HG02623 (cell line): ENCODE results near the gene GRK6.

ENCODE experiments used
- ATAC-seq: cut with Tn5 transposase; IDR thresholded peaks from one replicate; pipeline ENCODE4 v1.9.1; 2021; ENCODE audit warnings: moderate library complexity; ENCODE audit not compliant: unreplicated experiment

GRK6 gene

DNA sequence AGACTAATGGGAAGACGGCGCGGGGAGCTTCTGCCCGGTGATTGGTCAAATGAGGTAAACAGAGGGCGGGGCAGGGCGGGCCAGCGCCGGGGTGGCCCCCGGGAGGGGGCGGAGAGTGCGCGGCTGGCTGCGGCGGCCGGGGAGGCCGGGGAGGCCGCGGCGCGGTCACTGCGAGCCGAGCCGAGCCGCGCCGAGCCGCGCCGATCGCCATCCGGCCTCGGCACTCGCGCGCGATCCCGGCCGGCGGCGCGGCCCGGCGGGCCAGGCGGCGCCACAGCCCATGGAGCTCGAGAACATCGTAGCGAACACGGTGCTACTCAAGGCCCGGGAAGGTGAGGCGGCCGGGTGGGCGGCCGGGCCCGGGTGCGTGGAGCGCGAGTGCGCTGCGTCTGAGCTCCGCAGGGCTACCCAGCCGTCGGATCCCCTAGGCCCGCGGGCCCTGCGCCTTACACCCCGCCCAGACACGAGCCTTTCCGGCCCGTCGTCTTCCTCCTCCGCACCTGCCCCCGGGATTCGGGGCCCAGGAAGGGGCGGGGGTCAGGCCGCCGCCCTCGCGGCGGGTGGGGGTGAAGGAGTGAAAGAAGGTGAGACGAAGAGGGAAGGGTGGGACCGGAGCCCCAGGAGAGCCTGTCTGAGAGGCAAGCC, at the start of gene GRK6:
TSS of gene GRK6 (plus strand) at position 111 of the 645 bp plus-strand sequence. CDS start at position 281, 170 bp downstream.
- peak; percentile 4 for ATAC-seq

DNA sequence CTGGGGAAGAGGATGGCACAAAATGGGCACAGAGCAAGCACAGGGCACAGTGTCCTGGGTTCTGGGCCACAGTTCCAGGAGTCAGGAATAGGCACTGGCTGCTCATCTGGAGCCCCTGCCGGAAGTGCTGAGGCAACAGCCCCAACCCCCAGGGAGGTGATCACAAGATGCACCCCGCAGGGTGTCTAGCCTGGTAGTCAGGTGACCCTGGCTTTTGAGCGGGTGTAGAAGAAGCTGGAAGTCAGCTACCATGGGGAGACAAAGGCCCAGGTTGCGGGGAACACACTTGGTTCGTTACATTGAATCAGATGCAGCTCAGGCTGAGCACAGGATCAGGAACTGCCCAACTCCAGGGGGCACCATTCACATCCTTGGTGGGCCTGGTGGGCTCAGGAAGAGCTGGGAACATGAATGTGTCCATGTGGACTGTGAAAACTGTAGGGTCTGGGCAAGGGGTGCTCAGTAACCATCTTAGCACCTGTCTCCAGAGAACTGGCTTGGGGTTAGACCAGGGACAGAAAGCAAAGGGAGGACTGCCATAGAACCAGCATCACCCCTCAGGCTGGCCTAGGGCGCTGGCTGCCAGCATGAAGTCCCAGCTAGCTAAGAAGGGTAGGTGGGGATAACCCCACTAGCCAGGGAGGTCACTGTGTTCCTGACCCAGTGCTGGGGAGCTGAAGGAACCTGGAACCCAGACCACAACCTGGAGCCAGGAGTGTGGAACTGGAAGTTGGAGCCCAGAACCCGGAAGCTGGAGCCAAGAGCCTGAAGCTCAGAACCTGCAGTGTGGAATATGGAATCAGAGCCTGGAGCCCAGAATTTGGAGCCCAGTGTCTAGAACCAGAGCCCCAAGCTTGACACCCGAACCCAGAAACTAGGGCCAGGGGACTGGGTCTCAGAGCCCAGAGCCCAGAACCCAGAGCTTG, 48.4 kb upstream of the GRK6 start:
- ATAC-seq = no peak

DNA sequence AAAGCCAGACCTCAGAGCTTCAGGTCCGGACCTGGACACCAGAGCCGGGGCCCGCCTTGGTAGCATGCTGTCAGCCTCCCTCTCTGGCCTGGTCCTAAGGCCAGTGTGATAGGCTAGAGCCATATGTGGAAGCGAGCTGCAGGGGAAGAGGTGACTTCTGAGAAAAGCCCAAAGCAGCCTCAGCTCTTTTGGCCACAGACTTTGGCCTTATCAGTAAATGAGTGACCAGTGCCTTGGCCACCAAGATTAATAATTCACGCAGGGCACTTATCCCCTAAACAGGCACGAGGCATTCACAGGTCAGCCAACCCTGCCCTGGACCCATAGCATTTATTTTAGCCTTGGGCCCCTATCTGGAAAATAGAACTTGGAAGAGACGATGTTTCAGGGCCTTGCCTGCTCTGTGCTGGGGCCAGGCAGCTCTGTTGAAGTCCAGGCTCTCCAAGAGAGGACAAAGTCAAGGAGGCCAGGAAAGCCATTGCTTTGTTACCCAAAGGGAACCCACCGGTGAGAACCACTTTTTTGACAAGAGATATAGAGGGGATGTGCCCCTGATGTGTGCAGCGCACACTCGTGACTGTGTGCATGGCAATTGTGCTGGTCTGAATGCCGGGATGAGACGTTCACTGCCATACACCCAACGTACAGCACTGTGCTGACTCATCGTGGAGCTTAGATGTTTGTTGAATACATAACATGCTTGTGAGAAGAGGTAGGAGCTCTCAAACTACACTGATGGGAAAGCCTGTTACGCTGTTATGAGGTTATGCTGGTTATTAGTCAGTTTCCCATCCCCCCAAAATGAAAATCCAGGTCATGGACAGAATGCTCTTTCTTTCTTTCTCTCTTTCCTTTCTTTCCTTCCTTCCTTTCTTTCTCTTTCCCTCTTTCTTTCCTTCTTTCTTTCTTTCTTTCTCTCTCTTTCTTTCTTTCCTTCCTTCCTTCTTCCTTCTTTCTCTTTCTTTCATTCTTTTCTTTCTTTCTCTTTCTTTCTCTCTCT, 47.3 kb upstream of the GRK6 start:
- no peak for ATAC-seq

DNA sequence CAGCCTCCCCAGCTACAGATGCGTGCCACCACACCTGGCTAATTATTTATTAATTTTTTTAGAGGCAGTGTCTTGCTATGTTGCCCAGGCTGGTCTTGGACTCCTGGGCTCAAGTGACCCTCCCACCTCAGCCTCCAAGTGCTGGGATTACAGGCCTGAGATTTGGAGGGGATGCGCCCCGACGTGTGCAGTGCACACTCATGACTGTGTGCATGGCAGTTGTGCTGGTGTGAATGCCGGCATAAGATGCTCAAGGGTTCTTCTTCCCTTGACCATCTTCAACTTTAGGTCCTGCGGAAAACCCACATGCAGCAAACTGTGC, 45.7 kb upstream of the GRK6 start:
- ATAC-seq = no peak

DNA sequence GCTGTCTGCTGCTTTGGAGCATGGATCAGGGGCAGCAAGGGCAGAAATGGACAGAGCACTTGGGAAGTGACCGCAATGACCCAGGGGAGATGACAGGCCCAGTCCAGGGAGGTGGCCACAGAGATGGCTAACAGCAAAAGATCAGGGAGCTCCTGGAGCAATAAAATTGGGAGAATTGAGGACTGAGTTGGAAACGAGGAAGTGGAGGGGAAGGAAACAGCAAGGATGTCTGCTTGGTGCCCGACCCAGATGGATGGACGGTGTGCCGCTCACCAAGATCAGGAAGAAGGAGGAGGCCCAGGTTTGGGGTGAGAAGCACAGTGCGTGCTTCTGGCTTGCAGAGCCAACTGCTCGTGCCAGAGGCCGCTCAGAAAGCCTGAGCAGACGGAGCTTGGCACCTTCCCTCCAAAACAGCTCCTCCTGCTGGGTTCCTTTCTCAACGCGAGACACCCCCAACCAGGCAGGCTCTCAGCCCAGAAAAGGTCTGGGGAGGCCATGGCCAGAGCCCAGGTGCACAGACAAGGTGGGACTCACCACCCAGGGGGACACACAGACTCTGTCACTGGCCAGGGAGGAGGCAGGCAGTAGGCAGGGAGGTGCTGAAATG, 44.0 kb upstream of the GRK6 start:
- no peak for ATAC-seq

DNA sequence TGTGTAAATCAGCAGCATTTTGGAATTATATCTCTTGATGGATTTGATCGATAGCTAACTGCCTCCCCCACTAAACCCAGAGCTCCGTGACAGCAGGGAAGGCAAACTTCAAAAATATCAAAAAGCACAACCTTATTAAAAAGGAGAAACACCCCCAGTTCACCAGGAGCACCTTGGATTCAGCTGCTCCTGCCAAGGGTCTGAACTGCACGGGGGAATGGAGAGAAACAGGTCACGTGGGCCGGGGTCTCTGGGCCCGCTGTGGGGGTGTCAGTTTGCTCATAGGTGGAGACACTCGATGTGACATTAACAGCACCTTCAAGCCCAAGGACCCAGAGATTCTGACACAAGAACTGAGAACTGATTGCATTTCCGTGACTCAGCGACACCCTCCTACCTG, 43.3 kb upstream of the GRK6 start:
- ATAC-seq = no peak

DNA sequence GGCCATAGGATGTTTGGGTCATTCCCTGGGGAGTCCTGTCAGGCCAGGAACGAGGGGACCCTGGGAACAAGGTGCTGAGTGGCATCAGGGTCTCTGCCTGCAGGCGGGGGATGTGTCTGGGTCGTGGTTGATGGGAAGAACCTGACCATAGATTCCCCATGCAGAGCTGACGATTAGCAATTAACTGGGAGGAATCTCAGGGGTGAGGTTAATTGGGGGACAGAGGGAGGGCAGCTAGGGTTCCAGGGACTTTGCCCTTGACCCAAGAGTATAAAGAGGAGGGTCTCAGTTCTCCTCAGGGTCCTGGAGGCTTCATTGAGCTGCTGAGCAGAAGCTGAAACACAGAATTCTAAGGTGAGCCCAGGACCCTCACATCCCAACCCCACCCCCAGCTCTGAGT, 42.3 kb upstream of the GRK6 start, which contains the start of gene SLC34A1:
TSS of gene SLC34A1 (plus strand) at position 301 of the 400 bp plus-strand sequence. CDS start 1,308 bp downstream, outside the sequence.
- ATAC-seq = no peak

DNA sequence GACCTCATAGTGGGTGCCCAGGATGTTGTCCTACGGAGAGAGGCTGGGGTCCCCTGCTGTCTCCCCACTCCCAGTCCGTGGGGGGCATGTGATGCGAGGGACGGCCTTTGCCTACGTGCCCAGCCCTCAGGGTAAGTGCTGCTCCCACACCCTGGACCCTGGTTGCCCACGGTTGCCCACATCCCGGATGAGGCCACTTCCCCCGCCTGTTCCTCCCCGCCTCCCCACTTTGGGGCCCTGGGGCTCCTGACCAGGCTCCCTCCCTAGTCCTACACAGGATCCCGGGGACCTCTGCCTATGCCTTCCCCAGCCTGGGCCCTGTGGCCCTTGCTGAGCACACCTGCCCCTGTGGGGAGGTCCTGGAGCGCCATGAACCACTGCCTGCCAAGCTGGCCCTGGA, 40.8 kb upstream of the GRK6 start:
- no peak for ATAC-seq

DNA sequence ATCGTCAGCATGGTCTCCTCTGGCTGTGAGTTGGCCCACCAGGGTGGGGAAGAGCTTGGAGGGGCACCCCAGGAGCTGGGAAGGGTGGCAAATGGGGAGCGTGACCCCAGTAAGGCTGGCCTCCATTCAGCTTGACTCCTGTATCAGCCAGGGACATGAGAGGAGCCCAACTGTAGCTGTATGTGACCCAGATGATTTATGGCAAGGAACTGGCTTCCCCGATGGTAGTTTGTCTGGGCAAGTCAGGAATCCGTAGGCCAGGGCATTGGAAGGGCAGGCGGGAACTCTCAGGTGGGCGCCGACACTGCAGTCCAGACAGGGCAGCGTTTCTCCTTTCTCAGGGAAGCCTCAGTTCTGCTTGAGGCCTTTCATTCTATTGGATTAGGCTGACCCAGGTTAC, 39.9 kb upstream of the GRK6 start:
- ATAC-seq = no peak

DNA sequence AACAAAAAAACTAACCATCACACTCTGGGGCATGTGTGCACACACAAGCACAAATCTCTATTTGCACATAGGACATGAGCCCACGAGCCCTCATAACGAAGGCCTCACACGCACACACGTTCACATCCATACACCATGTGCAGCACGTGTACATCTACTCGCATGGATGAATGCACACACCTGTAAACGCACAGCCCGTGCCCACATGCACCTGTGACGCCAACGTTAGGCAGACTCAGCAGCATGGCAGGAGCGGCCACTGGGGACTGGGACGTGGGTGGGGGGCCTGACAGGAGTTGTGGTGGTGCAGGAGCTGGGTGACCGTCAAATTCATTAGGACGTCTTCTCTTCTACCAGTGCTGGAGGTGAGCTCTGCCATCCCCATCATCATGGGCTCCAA, 39.1 kb upstream of the GRK6 start:
- ATAC-seq = no peak

DNA sequence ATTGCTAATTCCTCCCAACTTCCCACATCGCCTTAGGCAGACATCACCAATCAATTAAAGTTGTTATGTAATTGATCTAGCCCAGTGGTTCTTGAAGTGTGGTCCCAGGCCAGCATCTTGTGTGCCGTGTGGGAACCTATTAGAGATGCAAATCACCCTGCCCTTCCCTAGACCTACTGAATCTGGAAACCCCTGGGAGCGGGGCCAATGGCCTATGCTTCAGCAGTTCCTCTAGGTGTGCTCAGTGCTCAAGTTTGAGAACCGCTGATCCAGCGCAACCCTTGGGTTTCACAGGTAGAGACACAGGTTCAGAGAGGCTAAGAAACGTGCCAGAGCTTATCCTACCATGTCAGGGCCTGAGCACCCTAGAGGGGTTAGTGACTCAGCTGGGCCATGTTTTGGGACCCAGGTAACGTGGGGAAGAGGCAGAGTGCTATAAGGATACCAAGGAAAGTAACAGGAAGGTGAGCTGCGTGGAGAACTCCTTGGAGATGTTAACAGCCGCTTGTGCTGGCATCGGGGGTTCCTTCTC, 37.9 kb upstream of the GRK6 start:
- no peak for ATAC-seq

DNA sequence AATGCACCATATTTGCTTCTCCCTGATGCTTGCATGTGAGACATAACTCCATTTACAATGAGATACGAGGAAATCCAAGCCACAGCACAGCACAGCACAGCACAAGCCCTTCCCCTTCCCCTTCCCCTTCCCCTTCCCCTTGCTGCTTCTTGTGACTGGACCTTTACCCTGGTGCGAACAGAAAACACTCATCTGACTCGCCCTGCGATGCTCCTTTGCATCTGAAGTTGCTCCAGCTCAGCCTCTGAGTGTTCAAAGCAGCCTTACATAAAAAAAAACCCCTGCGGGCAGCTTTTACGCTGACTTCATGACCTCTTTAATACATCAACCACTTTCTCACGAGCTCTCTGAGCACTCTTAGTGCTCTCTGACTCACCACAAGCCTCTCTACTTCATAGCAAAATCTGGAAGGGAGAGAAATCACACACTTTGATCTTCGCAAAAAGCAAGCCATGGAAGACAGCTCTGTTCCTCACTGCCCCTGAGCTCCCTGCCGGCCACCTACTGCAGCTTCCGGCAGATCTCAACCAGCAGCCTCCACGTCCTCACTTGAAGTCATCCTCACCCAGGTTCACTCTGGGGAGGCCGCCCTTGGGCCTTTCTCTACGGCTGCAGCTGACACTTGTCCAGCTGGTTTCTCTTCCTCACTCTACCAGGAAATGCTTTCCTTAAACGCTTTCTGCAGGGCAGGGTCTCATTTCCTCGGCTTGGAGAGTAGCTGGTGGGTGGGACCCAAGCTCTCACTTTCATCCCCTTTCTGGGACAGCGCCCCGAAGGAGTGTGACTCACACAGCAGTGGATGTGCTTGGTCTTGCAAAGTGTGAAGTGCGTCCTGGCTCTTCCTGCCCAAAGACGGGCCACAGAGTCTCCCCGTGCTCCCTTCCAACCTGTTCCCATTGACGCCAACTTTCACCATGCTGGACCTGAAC, 37.0 kb upstream of the GRK6 start:
- no peak for ATAC-seq

DNA sequence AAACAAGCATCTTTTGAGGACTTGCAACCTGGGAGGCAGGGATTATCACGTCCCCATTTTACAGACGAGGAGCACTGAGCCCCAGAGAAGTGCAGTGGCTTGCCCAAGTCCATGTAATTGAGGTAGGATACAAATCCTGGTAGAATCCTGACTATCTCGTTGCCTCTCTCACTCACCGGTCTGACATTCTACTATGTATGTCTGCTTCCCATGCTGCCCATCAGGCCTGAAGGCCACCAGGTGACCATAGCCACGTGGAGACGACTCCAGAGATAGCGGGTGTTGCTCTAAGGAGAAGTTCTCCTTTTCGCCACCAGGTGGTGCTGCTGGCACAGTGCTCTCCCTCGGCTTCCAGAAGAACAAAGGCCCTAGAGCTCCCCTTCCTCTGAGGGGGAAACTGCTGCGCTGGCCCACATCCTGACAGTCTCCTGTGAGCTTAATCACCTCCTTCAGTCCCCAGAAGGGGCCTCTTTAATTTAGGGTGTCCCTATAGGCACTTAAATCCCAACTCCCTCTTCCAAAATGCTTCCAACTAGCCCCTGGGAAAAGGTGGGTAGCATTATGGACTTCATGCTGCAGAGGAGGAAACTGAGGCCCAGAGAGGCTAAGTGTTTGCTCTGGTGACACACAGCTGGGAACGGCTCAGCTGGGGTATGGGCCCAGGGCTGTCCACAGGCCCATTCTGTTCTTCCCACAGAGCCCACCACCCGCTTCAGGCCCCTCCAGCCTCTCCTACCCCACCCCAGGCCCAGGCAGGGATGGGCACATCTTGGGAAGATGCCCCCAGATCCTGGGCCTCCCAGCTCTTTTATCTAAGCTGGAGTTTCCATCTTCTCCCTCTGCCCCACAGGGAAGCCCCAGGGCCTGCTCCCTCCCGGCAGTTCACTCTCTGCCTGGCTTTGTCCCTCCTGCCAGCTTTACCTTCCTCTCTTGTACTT, 35.8 kb upstream of the GRK6 start:
- ATAC-seq = no peak

DNA sequence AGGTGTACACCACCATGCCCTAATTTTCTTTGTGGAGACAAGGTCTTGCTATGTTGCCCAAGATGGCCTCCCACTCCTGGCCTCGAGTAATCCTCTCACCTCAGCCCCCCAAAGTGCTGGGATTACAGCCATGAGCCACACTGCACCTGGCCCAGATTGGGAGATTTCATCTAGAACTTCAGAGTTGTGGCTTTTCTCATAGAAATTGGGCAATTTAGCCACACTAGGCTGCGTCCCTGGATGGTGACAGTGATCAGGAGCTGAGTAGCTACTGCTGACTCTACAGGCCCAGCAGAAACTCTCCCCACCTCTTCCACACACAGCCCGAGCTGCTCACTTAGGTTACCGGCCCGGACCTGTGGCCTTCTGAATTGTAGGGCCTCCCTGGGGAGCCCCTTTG, 33.7 kb upstream of the GRK6 start:
- ATAC-seq = no peak

DNA sequence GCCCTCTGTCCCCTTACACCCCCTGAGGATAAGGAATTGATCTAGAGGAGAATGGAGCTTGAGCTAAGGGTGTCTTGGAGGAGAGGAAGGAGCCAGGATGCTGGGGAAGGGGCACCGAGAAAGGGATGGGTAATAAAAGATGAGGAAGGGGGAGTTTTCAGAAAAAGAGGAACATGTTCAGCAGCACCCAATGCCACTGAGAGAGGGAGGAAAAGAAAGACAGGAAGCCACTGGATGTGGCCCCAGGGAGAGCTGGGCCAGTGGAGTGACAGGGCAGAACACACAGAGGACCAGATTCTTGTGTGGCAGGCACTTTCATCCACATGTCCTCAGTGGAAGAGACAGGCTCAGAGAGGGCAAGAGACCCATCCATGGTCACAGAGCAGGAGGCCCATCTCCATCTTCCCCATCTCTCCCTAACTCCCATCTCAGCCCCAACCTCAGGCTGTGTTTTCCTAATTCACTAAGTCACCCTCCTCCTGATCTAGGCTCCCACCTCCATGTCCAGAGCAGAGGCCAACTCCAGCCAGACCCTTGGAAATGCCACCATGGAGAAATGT, 33.2 kb upstream of the GRK6 start:
- ATAC-seq = no peak

DNA sequence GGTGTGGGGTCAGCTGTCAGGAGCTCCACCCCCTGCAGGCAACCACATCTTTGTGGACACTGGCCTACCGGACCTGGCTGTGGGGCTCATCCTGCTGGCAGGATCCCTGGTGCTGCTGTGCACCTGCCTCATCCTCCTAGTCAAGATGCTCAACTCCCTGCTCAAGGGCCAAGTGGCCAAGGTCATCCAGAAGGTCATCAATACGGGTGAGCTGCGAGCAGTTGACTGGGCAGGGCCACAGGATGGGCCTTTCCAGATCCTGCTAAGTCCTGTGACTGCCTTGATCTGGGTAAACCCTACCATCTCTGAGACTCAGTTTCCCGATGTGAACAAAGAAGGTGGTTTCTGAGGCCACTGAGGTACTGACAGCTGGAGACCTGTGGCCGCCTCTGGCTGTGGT, 32.5 kb upstream of the GRK6 start:
- ATAC-seq = no peak

DNA sequence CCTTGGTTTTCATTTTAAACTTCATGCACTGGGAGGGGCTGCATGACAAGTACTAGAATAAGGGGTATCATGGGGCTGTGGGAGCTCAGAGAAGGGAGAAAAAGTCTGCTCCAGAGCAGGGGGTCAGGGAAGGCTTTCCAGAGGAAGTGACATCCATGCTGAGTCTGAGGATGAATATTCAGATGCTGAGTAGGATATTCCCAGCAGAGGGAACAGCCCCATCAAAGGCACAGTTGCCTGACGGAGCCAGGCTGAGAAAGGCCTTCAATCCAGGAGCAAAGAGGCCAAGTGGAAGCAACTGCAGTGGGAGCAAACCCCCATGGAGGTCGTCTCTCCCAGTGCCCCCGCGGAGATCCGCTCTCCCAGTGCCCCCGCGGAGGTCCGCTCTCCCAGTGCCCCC, 30.4 kb upstream of the GRK6 start:
- ATAC-seq = no peak

DNA sequence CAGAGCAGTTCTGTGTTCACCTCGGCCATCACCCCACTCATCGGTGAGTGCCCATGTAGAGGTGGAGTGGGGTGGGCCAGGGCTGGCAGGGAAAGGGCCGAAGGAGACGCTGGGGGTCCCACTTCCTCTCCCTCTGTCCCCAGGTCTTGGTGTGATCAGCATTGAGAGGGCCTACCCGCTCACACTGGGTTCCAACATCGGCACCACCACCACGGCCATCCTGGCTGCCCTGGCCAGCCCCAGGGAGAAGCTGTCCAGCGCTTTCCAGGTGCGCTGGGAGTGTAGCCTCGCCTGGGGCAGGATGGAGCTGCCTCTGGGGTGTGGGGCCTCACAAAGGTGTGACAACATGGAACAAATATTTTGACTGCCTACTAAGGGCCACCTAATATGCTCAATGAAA, 29.7 kb upstream of the GRK6 start:
- no peak for ATAC-seq
